H1 (cell line): ENCODE measurements around the gene HSFY2. TPM values are rescaled to one million over a fixed set of nuclear protein-coding genes. Genes with fewer than 3 reads are reported as not detected.
"Not testable (repeated sequence)": the region's sequence is repeated elsewhere in the genome, so short reads cannot be mapped to it uniquely, and the experiment has no call there.

Source experiments
- CTCF ChIA-PET: fragments of 300-600 bp; sonication (Branson Sonifier 250); formaldehyde crosslinking; loops from one replicate; lab custom pipeline; 2021; ENCODE audit not compliant: partially characterized antibody; lab: Charles Lee
- POLR2A ChIA-PET: fragments of 300-600 bp; sonication (Branson Sonifier 250); formaldehyde crosslinking; loops from one replicate; lab custom pipeline; 2021; ENCODE audit warnings: inconsistent platforms; ENCODE audit not compliant: partially characterized antibody; lab: Charles Lee
- DNase-seq, 2 experiments: peaks; one replicate each; pipeline versions ENCODE4 v3.0.0 to v3.0.0-alpha.2; 2010 to 2022; ENCODE audit warnings: low spot score in 2 of 2, low read depth in 1 of 2, mixed read lengths in 1 of 2
- FAIRE-seq: peaks from 2 replicates; lab custom pipeline; 2011; peaks lifted over from hg19 to GRCh38; lab: Jason Lieb, UNC
- H2AFZ ChIP-seq: 2 replicates; pipeline ENCODE4 v1.8.1; 2012; ENCODE audit warnings: low read length, inconsistent platforms
- H2AK5ac ChIP-seq: 2 replicates; pipeline ENCODE4 v1.6.1; 2013; ENCODE audit warnings: low read depth, low read length
- H2BK120ac ChIP-seq: replicated peaks from 2 replicates; pipeline ENCODE3; 2013; ENCODE audit warnings: low read depth, low read length, inconsistent platforms
- H2BK12ac ChIP-seq: 2 replicates; pipeline ENCODE4 v1.6.1; 2013; ENCODE audit warnings: low read depth, low read length
- H2BK15ac ChIP-seq: 2 replicates; pipeline ENCODE4 v1.6.1; 2013; ENCODE audit warnings: low read length
- H2BK20ac ChIP-seq: 2 replicates; pipeline ENCODE4 v1.6.1; 2013; ENCODE audit warnings: low read length
- H2BK5ac ChIP-seq: 2 replicates; pipeline ENCODE4 v1.6.1; 2013; ENCODE audit warnings: low read depth, low read length
- H3K14ac ChIP-seq: 2 replicates; pipeline ENCODE4 v1.6.1; 2013; ENCODE audit warnings: inconsistent platforms; ENCODE audit not compliant: insufficient read length
- H3K18ac ChIP-seq: 2 replicates; pipeline ENCODE4 v1.6.1; 2013; ENCODE audit warnings: low read length; ENCODE audit errors: extremely low read depth
- H3K23ac ChIP-seq: 2 replicates; pipeline ENCODE4 v1.6.1; 2013; ENCODE audit warnings: inconsistent platforms; ENCODE audit not compliant: insufficient read length
- H3K23me2 ChIP-seq: 2 replicates; pipeline ENCODE4 v1.6.1; 2013; ENCODE audit warnings: low read depth, low read length
- H3K27ac ChIP-seq: 2 replicates; pipeline ENCODE4 v1.6.1; 2011; ENCODE audit warnings: low read depth, low read length, inconsistent platforms
- H3K27me3 ChIP-seq, 4 experiments: replicated peaks in 1 of 4; 1 replicate in 1 of 4; 2 replicates in 3 of 4; pipeline versions ENCODE4 v1.6.1 to v1.8.1; 2011 to 2013; ENCODE audit warnings: low read length in 3 of 4, mild to moderate bottlenecking in 3 of 4, inconsistent platforms in 2 of 4, mixed read lengths in 2 of 4, moderate library complexity in 1 of 4; ENCODE audit not compliant: control insufficient read depth in 3 of 4, insufficient read depth in 3 of 4; ENCODE audit errors: extremely low read depth in 1 of 4
- H3K36me3 ChIP-seq, 4 experiments: 2 replicates each; pipeline versions ENCODE4 v1.6.1 to v1.8.1; 2011 to 2013; ENCODE audit warnings: mild to moderate bottlenecking in 4 of 4, low read length in 3 of 4, moderate library complexity in 2 of 4, control low read depth in 1 of 4, inconsistent platforms in 1 of 4; ENCODE audit not compliant: insufficient read depth in 4 of 4, control insufficient read depth in 2 of 4
- H3K4ac ChIP-seq: replicated peaks from 2 replicates; pipeline ENCODE3; 2013; ENCODE audit warnings: low read length, low read depth, mixed read lengths, inconsistent platforms; ENCODE audit not compliant: insufficient read length
- H3K4me1 ChIP-seq, 4 experiments: replicated peaks in 1 of 4; 1 replicate in 1 of 4; 2 replicates in 3 of 4; pipeline versions ENCODE4 v1.6.1 to v1.8.1; 2011 to 2013; ENCODE audit warnings: low read length in 3 of 4, inconsistent platforms in 2 of 4, mixed read lengths in 1 of 4; ENCODE audit not compliant: insufficient read depth in 4 of 4, control insufficient read depth in 3 of 4
- H3K4me2 ChIP-seq, 2 experiments: 2 replicates each; pipeline versions ENCODE4 v1.6.1 to v1.8.1; 2011 to 2013; ENCODE audit warnings: low read depth in 2 of 2, low read length in 2 of 2, control low read depth in 1 of 2, inconsistent platforms in 1 of 2, mild to moderate bottlenecking in 1 of 2; ENCODE audit not compliant: insufficient read depth in 1 of 2
- H3K4me3 ChIP-seq, 4 experiments: fragments of 200-600, 300-600 bp in 1 of 4; sonication (generic), shearing (Covaris generic), sonication (Bioruptor Twin) in 1 of 4; 2 replicates each; pipeline versions ENCODE4 v1.5.1 to v1.8.1; 2011 to 2016; ENCODE audit warnings: low read length in 4 of 4, low read depth in 3 of 4, control low read depth in 2 of 4, inconsistent platforms in 2 of 4, mild to moderate bottlenecking in 2 of 4, mixed read lengths in 1 of 4, moderate library complexity in 1 of 4; ENCODE audit not compliant: insufficient read depth in 2 of 4; ENCODE audit errors: extremely low read depth in 1 of 4
- H3K56ac ChIP-seq: replicated peaks from 2 replicates; pipeline ENCODE3; 2013; ENCODE audit warnings: low read depth, mild to moderate bottlenecking, mixed read lengths, low read length, inconsistent platforms; ENCODE audit not compliant: insufficient read length
- H3K79me1 ChIP-seq: 2 replicates; pipeline ENCODE4 v1.6.1; 2013; ENCODE audit warnings: low read depth, low read length, control low read depth
- H3K79me2 ChIP-seq, 2 experiments: 2 replicates each; pipeline versions ENCODE4 v1.6.1 to v1.8.1; 2012 to 2013; ENCODE audit warnings: low read length in 2 of 2, mild to moderate bottlenecking in 2 of 2, inconsistent platforms in 1 of 2; ENCODE audit not compliant: insufficient read depth in 2 of 2, control insufficient read depth in 1 of 2
- H3K9ac ChIP-seq, 4 experiments: replicated peaks in 1 of 4; 1 replicate in 1 of 4; 2 replicates in 3 of 4; pipeline versions ENCODE4 v1.6.1 to v1.8.1; 2011 to 2013; ENCODE audit warnings: low read depth in 3 of 4, low read length in 3 of 4, control low read depth in 2 of 4, mild to moderate bottlenecking in 2 of 4, moderate library complexity in 2 of 4, inconsistent platforms in 1 of 4; ENCODE audit errors: extremely low read depth in 1 of 4
- H3K9me3 ChIP-seq, 2 experiments: 2 replicates each; pipeline versions ENCODE4 v1.6.1 to v1.8.1; 2012 to 2013; ENCODE audit warnings: mild to moderate bottlenecking in 2 of 2, moderate library complexity in 2 of 2, control low read depth in 1 of 2, inconsistent platforms in 1 of 2, low read depth in 1 of 2, low read length in 1 of 2, mixed read lengths in 1 of 2; ENCODE audit not compliant: insufficient read depth in 2 of 2
- H4K20me1 ChIP-seq, 2 experiments: replicated peaks in 1 of 2; 2 replicates each; pipeline versions ENCODE3 to v1.8.1; 2011 to 2013; ENCODE audit warnings: inconsistent platforms in 2 of 2, low read length in 2 of 2, mild to moderate bottlenecking in 1 of 2; ENCODE audit not compliant: insufficient read depth in 2 of 2, control insufficient read depth in 1 of 2
- H4K5ac ChIP-seq: 2 replicates; pipeline ENCODE4 v1.6.1; 2013; ENCODE audit warnings: low read length, low read depth, mixed read lengths, inconsistent platforms; ENCODE audit not compliant: insufficient read length
- H4K8ac ChIP-seq: 2 replicates; pipeline ENCODE4 v1.8.0; 2013; ENCODE audit warnings: mild to moderate bottlenecking, moderate library complexity, low read length, inconsistent platforms; ENCODE audit not compliant: insufficient read depth; ENCODE audit errors: extremely low read depth
- H4K91ac ChIP-seq: replicated peaks from 2 replicates; pipeline ENCODE3; 2013; ENCODE audit warnings: low read length, mixed read lengths, inconsistent platforms; ENCODE audit not compliant: insufficient read length
- WGBS, 2 experiments: shearing (Covaris generic) in 1 of 2; methylation state at CpG; one replicate each; pipeline versions ENCODE4 v1.1.6 to v1.1.7; 2013 to 2015; ENCODE audit warnings: low lambda C conversion rate in 2 of 2, mixed read lengths in 2 of 2, inconsistent platforms in 1 of 2, low coverage in 1 of 2, missing lambda C conversion rate in 1 of 2; ENCODE audit not compliant: insufficient replicate concordance in 2 of 2, insufficient coverage in 1 of 2, insufficient read length in 1 of 2; ENCODE audit errors: extremely low coverage in 1 of 2, missing lambda C conversion rate in 1 of 2; 5-methylcytosine and 5-hydroxymethylcytosine counted together
- polyA plus RNA-seq, 7 experiments: library from polyadenylated mRNA; depleted of rRNA in 3 of 7; stranded (reverse) in 5 of 7; unstranded in 2 of 7; fragments of >200 nt in 5 of 7; fragments of 200-250 nt in 2 of 7; gene quantifications; 1 replicate in 5 of 7; 2 replicates in 1 of 7; 4 replicates in 1 of 7; pipeline versions ENCODE4 v1.2.1 to v1.2.3, GENCODE V29; 2011 to 2013; ENCODE audit warnings: missing spikeins in 2 of 7, mixed read lengths in 2 of 7
- total RNA-seq: library from RNA; stranded (reverse); fragmentation: NEBNext Ultra II Directional; extraction: Animal tissue kit (Norgen Biotek cat#: 25700); gene quantifications from 2 replicates; pipeline ENCODE4 v1.2.1, GENCODE V29; 2021

Gene HSFY2
- total and polyA plus RNA-seq, 2 of the 8 experiments (the other 6 are each of a cell fraction or from before 2014, with no cell fraction given): not detected

- POLR2A ChIA-PET, H2AK5ac ChIP-seq, H2BK20ac ChIP-seq, H3K27me3 ChIP-seq, H4K91ac ChIP-seq, H4K8ac ChIP-seq, H2BK12ac ChIP-seq, H2BK15ac ChIP-seq, H3K27ac ChIP-seq, CTCF ChIA-PET, H3K23me2 ChIP-seq, H3K4ac ChIP-seq, H2BK5ac ChIP-seq, H3K36me3 ChIP-seq, H3K4me3 ChIP-seq, H3K9me3 ChIP-seq, H3K56ac ChIP-seq, H3K4me2 ChIP-seq, H3K4me1 ChIP-seq, H4K20me1 ChIP-seq, H3K23ac ChIP-seq, H3K14ac ChIP-seq, H3K79me1 ChIP-seq, H2AFZ ChIP-seq, H2BK120ac ChIP-seq, FAIRE-seq, H3K79me2 ChIP-seq, H4K5ac ChIP-seq, H3K18ac ChIP-seq, H3K9ac ChIP-seq, DNase-seq: not testable (repeated sequence)
- WGBS, 2 experiments: no CpG with 5 or more reads among the region's 2 CpGs
These were observed 19.5 kb downstream of the HSFY2 start for GRCh38 chrY:18754077-18754476.

- H3K18ac ChIP-seq, H3K27me3 ChIP-seq, H3K23ac ChIP-seq, H3K79me2 ChIP-seq, H2BK15ac ChIP-seq, H2BK12ac ChIP-seq, POLR2A ChIA-PET, H3K4me1 ChIP-seq, DNase-seq, H2BK20ac ChIP-seq, H3K4me3 ChIP-seq, CTCF ChIA-PET, H3K36me3 ChIP-seq, H4K5ac ChIP-seq, H2AFZ ChIP-seq, H4K20me1 ChIP-seq, H4K91ac ChIP-seq, H3K27ac ChIP-seq, H4K8ac ChIP-seq, H3K79me1 ChIP-seq, H2AK5ac ChIP-seq, H2BK120ac ChIP-seq, H3K23me2 ChIP-seq, H3K9ac ChIP-seq, H3K9me3 ChIP-seq, H3K4ac ChIP-seq, H3K14ac ChIP-seq, H2BK5ac ChIP-seq, H3K4me2 ChIP-seq, H3K56ac ChIP-seq: not testable (repeated sequence)
- peak; percentile 72 for FAIRE-seq
- no CpG with 5 or more reads among the region's 2 CpGs for WGBS, 2 experiments
These were observed 20.3 kb downstream of the HSFY2 start for GRCh38 chrY:18753133-18753815.
